ENCODE data around the gene DRD3.
A peak's percentile ranks its signal among the peaks of the same experiment; 100 is the strongest.

The DRD3 gene

GRCh38 chr3:114155370-114155821 is 23.5 kb downstream of the DRD3 start:
- H3K9me3 ChIP-seq (ENCODE audit: control insufficient read depth, low read length), result no peaks in the 10 kb centered on the region
- no peak overlapping the region for H3K18ac ChIP-seq (ENCODE audit: low read depth in 1 of 2, low read length in 2 of 2)
- H3K4me2 ChIP-seq (ENCODE audit: low read length, poor library complexity, severe bottlenecking), result no peak overlapping the region
- no peak overlapping the region for H2AFZ ChIP-seq (ENCODE audit: low read depth, low read length)
- H4K91ac ChIP-seq (ENCODE audit: low read length), result no peak overlapping the region
- H3K14ac ChIP-seq (ENCODE audit: low read length in 2 of 2), result no peak overlapping the region
- H3K36me3 ChIP-seq (ENCODE audit: control insufficient read depth in 1 of 2, insufficient read depth in 2 of 2, low read depth in 1 of 2, low read length in 2 of 2), result no peaks in the 10 kb centered on the region
- no peak overlapping the region for H2BK15ac ChIP-seq (ENCODE audit: low read depth, poor library complexity, severe bottlenecking)
- H3K4me1 ChIP-seq (ENCODE audit: control insufficient read depth, insufficient read depth, low read depth, low read length), result peaks cover 4% of the 10 kb centered on the region
- no peak overlapping the region for H4K8ac ChIP-seq (ENCODE audit: low read length)
- H2AK5ac ChIP-seq (ENCODE audit: low read length, severe bottlenecking), result no peak overlapping the region
- 59% methylated on average over 8 of the region's 9 CpGs for WGBS
- H2BK12ac ChIP-seq (ENCODE audit: low read length in 2 of 2), result no peak overlapping the region
- H3K27me3 ChIP-seq (ENCODE audit: control insufficient read depth in 1 of 2, insufficient read depth in 1 of 2, low read length in 2 of 2), result peaks cover 18 to 27% of the 10 kb centered on the region in 2 experiments
- H3K4ac ChIP-seq (ENCODE audit: low read depth in 1 of 2, low read length in 2 of 2), result no peak overlapping the region
- no peak overlapping the region for H2BK5ac ChIP-seq (ENCODE audit: low read depth, low read length, poor library complexity, severe bottlenecking)
- H3K4me3 ChIP-seq (ENCODE audit: insufficient read depth in 1 of 2, low read depth in 1 of 2, low read length in 2 of 2), result no peak overlapping the region
- no peak overlapping the region for H3K27ac ChIP-seq (ENCODE audit: low read length, poor library complexity, severe bottlenecking)
- no peak overlapping the region for H3K23ac ChIP-seq (ENCODE audit: low read length in 2 of 2)
- no peaks in the 10 kb centered on the region for H3K79me1 ChIP-seq (replicated peaks; ENCODE audit: low read length, poor library complexity, severe bottlenecking)
- peak; percentile 29 for DNase-seq
- H2BK120ac ChIP-seq (ENCODE audit: low read depth, low read length), result no peak overlapping the region
- no peak overlapping the region for H3K9ac ChIP-seq (ENCODE audit: low read length)

- Histone ChIP-seq H3K14ac (ENCODE audit: low read length in 2 of 2) (no peak overlapping the region), H3K27me3 (ENCODE audit: control insufficient read depth in 1 of 2, insufficient read depth in 1 of 2, low read length in 2 of 2) (peaks cover 12 to 22% of the 10 kb centered on the region in 2 experiments), H3K9me3 (ENCODE audit: control insufficient read depth, low read length) (no peaks in the 10 kb centered on the region), H3K4me2 (ENCODE audit: low read length, poor library complexity, severe bottlenecking) (no peak overlapping the region), H2BK15ac (ENCODE audit: low read depth, poor library complexity, severe bottlenecking) (no peak overlapping the region), H3K9ac (ENCODE audit: low read length) (no peak overlapping the region), H3K36me3 (ENCODE audit: control insufficient read depth in 1 of 2, insufficient read depth in 2 of 2, low read depth in 1 of 2, low read length in 2 of 2) (no peaks in the 10 kb centered on the region), H3K4me1 (ENCODE audit: control insufficient read depth, insufficient read depth, low read depth, low read length) (peaks cover 4% of the 10 kb centered on the region), H2BK120ac (ENCODE audit: low read depth, low read length) (no peak overlapping the region), H4K8ac (ENCODE audit: low read length) (no peak overlapping the region), H2AFZ (ENCODE audit: low read depth, low read length) (no peak overlapping the region), H3K23ac (ENCODE audit: low read length in 2 of 2) (no peak overlapping the region), H4K91ac (ENCODE audit: low read length) (no peak overlapping the region), H2BK12ac (ENCODE audit: low read length in 2 of 2) (no peak overlapping the region), H3K4ac (ENCODE audit: low read depth in 1 of 2, low read length in 2 of 2) (no peak overlapping the region), H3K4me3 (ENCODE audit: insufficient read depth in 1 of 2, low read depth in 1 of 2, low read length in 2 of 2) (no peak overlapping the region), H3K79me1 (replicated peaks; ENCODE audit: low read length, poor library complexity, severe bottlenecking) (no peaks in the 10 kb centered on the region), H3K27ac (ENCODE audit: low read length, poor library complexity, severe bottlenecking) (no peak overlapping the region), H3K18ac (ENCODE audit: low read depth in 1 of 2, low read length in 2 of 2) (no peak overlapping the region), H2AK5ac (ENCODE audit: low read length, severe bottlenecking) (no peak overlapping the region), H2BK5ac (ENCODE audit: low read depth, low read length, poor library complexity, severe bottlenecking) (no peak overlapping the region)
- WGBS, result 60% methylated on average over 5 of the region's 6 CpGs
- DNase-seq, result no peak
Measured at GRCh38 chr3:114154321-114154821, 24.5 kb downstream of the DRD3 start.

DNA sequence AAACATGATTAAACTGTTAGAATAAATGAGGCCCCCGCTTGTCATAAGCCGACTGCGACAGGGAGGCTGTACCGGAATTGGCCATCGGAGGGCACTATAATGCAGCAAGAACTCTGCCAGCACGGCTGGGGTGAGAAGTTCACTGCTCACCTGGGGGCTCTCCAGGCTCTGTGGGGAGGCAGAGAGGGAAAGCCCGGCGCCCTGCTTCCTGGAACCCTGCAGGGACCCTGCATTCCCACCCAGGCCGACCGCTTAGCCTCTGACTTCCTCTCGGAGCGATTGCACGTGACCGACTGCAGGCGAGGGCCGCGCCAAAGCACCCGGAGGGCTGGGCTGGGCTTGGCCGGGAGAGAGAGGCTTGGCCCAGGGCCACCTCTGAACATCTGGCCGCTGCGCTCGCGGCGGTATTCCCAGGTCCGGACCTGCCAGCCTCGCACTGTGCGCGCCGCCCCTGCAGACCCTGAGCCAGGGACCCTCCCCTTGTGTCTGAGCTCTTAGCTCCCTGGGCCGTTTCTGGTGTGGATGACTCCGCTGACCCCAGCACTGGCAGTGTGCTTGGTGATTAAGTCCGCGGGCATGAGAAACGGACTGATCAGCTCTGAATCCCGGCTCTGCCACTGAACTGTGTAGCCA is 26.2 kb downstream of the DRD3 start:
- Histone ChIP-seq H3K4me2 (ENCODE audit: low read length, poor library complexity, severe bottlenecking) (peak overlapping the region; percentile 89), H3K36me3 (ENCODE audit: control insufficient read depth in 1 of 2, insufficient read depth in 2 of 2, low read depth in 1 of 2, low read length in 2 of 2) (no peaks in the 10 kb centered on the region), H3K9me3 (ENCODE audit: control insufficient read depth, low read length) (no peaks in the 10 kb centered on the region), H2BK15ac (ENCODE audit: low read depth, poor library complexity, severe bottlenecking) (peak overlapping the region; percentile 80), H3K4me1 (ENCODE audit: control insufficient read depth, insufficient read depth, low read depth, low read length) (peaks cover 4% of the 10 kb centered on the region), H3K27ac (ENCODE audit: low read length, poor library complexity, severe bottlenecking) (no peak overlapping the region), H2BK120ac (ENCODE audit: low read depth, low read length) (peak overlapping the region; percentile 64), H3K4me3 (ENCODE audit: insufficient read depth in 1 of 2, low read depth in 1 of 2, low read length in 2 of 2) (peak overlapping the region; percentile 45 to 77), H3K79me1 (replicated peaks; ENCODE audit: low read length, poor library complexity, severe bottlenecking) (no peaks in the 10 kb centered on the region), H3K23ac (ENCODE audit: low read length in 2 of 2) (no peak overlapping the region), H3K4ac (ENCODE audit: low read depth in 1 of 2, low read length in 2 of 2) (peak overlapping the region in 1 of 2 experiments; percentile 50), H3K14ac (ENCODE audit: low read length in 2 of 2) (peak overlapping the region in 1 of 2 experiments; percentile 6), H3K18ac (ENCODE audit: low read depth in 1 of 2, low read length in 2 of 2) (peak overlapping the region; percentile 78 to 84), H4K8ac (ENCODE audit: low read length) (peak overlapping the region; percentile 82), H2BK5ac (ENCODE audit: low read depth, low read length, poor library complexity, severe bottlenecking) (no peak overlapping the region), H2AK5ac (ENCODE audit: low read length, severe bottlenecking) (no peak overlapping the region), H2BK12ac (ENCODE audit: low read length in 2 of 2) (peak overlapping the region; percentile 7 to 86), H3K9ac (ENCODE audit: low read length) (peak overlapping the region; percentile 81), H2AFZ (ENCODE audit: low read depth, low read length) (peak overlapping the region; percentile 85), H3K27me3 (ENCODE audit: control insufficient read depth in 1 of 2, insufficient read depth in 1 of 2, low read length in 2 of 2) (peaks cover 6 to 15% of the 10 kb centered on the region in 2 experiments), H4K91ac (ENCODE audit: low read length) (peak overlapping the region; percentile 82)
- WGBS, result 5% methylated on average over 35 of the region's 35 CpGs
- peak; percentile 69 for DNase-seq

GRCh38 chr3:114151091-114151490 is 27.8 kb downstream of the DRD3 start:
- Histone ChIP-seq H4K8ac (ENCODE audit: low read length) (no peak overlapping the region), H3K27me3 (ENCODE audit: control insufficient read depth in 1 of 2, insufficient read depth in 1 of 2, low read length in 2 of 2) (peaks cover 1 to 15% of the 10 kb centered on the region in 2 experiments), H3K23ac (ENCODE audit: low read length in 2 of 2) (no peak overlapping the region), H2BK120ac (ENCODE audit: low read depth, low read length) (no peak overlapping the region), H3K14ac (ENCODE audit: low read length in 2 of 2) (no peak overlapping the region), H3K4me2 (ENCODE audit: low read length, poor library complexity, severe bottlenecking) (no peak overlapping the region), H3K4me1 (ENCODE audit: control insufficient read depth, insufficient read depth, low read depth, low read length) (peaks cover 4% of the 10 kb centered on the region), H3K36me3 (ENCODE audit: control insufficient read depth in 1 of 2, insufficient read depth in 2 of 2, low read depth in 1 of 2, low read length in 2 of 2) (no peaks in the 10 kb centered on the region), H3K79me1 (replicated peaks; ENCODE audit: low read length, poor library complexity, severe bottlenecking) (no peaks in the 10 kb centered on the region), H3K9ac (ENCODE audit: low read length) (no peak overlapping the region), H2AK5ac (ENCODE audit: low read length, severe bottlenecking) (no peak overlapping the region), H2BK12ac (ENCODE audit: low read length in 2 of 2) (no peak overlapping the region), H2BK5ac (ENCODE audit: low read depth, low read length, poor library complexity, severe bottlenecking) (no peak overlapping the region), H3K27ac (ENCODE audit: low read length, poor library complexity, severe bottlenecking) (no peak overlapping the region), H4K91ac (ENCODE audit: low read length) (no peak overlapping the region), H3K18ac (ENCODE audit: low read depth in 1 of 2, low read length in 2 of 2) (no peak overlapping the region), H3K9me3 (ENCODE audit: control insufficient read depth, low read length) (no peaks in the 10 kb centered on the region), H2BK15ac (ENCODE audit: low read depth, poor library complexity, severe bottlenecking) (no peak overlapping the region), H3K4ac (ENCODE audit: low read depth in 1 of 2, low read length in 2 of 2) (no peak overlapping the region), H3K4me3 (ENCODE audit: insufficient read depth in 1 of 2, low read depth in 1 of 2, low read length in 2 of 2) (no peak overlapping the region), H2AFZ (ENCODE audit: low read depth, low read length) (no peak overlapping the region)
- no peak for DNase-seq
- WGBS, result 76% methylated on average over 3 of the region's 3 CpGs
